Endothelial cell of coronary artery (primary cell): ENCODE data around the gene ZSWIM8. TPM values are rescaled to one million over a fixed set of nuclear protein-coding genes. Genes with fewer than 3 reads are reported as not detected.

ENCODE experiments used
- total RNA-seq: library from RNA; depleted of rRNA; stranded (reverse); fragments of >200 nt; gene quantifications from 2 replicates; pipeline ENCODE4 v1.2.3, GENCODE V29; 2014

The ZSWIM8 gene, protein sequence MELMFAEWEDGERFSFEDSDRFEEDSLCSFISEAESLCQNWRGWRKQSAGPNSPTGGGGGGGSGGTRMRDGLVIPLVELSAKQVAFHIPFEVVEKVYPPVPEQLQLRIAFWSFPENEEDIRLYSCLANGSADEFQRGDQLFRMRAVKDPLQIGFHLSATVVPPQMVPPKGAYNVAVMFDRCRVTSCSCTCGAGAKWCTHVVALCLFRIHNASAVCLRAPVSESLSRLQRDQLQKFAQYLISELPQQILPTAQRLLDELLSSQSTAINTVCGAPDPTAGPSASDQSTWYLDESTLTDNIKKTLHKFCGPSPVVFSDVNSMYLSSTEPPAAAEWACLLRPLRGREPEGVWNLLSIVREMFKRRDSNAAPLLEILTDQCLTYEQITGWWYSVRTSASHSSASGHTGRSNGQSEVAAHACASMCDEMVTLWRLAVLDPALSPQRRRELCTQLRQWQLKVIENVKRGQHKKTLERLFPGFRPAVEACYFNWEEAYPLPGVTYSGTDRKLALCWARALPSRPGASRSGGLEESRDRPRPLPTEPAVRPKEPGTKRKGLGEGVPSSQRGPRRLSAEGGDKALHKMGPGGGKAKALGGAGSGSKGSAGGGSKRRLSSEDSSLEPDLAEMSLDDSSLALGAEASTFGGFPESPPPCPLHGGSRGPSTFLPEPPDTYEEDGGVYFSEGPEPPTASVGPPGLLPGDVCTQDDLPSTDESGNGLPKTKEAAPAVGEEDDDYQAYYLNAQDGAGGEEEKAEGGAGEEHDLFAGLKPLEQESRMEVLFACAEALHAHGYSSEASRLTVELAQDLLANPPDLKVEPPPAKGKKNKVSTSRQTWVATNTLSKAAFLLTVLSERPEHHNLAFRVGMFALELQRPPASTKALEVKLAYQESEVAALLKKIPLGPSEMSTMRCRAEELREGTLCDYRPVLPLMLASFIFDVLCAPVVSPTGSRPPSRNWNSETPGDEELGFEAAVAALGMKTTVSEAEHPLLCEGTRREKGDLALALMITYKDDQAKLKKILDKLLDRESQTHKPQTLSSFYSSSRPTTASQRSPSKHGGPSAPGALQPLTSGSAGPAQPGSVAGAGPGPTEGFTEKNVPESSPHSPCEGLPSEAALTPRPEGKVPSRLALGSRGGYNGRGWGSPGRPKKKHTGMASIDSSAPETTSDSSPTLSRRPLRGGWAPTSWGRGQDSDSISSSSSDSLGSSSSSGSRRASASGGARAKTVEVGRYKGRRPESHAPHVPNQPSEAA (N-terminal part only)
- total RNA-seq, result 30.0 and 49.1 TPM in 2 replicates

DNA sequence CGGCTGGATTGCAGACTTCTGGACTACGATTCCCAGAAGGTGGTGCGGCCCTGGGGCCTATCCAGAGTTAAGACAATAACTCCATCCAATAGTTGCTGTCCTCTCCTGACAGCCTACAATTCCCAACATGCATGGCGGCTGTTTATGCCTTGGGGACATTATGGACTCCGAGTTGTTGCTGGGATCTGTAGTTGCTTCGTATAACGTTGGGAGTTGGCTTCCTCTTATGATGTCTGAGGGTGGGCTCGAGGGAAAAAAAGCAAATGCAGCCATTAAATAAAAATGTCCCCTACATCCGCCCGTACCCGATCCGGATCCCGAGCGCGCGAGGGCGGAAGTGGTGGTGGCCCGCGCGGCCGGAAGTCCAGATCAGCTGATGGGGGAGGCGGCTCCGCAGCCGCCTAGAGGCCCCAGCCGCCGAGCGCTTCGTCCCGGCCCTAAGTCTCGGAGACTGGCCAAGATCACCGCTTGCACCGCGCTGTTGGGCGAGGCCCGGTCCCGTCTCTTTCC is at the start of gene ZSWIM8:
TSS of gene ZSWIM8 (plus strand) at position 396 of the 510 bp plus-strand sequence. CDS start 273 bp downstream, outside the sequence.

DNA sequence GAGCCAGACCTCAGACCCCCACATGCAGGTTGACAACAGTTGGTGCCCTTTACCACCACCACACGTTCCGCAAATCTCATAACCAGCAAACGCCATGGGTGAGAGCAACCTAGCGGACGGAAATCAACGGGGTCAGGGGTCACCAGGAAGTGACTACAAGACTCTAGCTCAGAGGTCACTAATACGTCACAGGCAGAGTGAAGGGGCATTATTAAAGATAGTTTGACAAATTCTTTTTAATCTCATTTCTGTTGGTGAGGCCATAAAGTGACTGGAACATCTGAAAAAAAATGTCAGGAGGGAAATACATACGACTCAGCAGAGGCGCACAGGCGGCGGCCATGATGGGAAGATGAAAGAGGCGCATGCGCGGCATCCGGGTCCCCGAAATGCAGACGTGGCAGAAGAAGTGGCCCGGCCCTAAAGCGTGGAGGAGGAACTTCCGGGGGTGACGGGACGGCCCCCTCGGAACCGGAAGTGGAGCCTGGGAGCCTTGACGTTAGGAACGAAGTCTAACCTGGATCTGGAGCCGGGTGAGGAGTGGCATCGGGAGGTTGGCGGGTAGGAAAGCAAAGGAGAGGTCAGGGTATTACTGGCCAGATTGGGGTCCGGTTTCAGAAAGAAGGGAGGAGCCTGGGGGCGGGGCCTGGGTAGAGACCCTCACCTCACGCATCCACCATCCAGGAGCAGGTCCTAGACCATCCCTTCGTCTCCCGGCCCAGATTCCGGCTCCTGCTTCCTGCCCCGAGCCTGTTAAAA is 41.3 kb upstream of the ZSWIM8 start, which contains the start of gene SEC24C:
TSS of gene SEC24C (plus strand) at position 468 of the 759 bp plus-strand sequence. CDS start 2,461 bp downstream, outside the sequence.

DNA sequence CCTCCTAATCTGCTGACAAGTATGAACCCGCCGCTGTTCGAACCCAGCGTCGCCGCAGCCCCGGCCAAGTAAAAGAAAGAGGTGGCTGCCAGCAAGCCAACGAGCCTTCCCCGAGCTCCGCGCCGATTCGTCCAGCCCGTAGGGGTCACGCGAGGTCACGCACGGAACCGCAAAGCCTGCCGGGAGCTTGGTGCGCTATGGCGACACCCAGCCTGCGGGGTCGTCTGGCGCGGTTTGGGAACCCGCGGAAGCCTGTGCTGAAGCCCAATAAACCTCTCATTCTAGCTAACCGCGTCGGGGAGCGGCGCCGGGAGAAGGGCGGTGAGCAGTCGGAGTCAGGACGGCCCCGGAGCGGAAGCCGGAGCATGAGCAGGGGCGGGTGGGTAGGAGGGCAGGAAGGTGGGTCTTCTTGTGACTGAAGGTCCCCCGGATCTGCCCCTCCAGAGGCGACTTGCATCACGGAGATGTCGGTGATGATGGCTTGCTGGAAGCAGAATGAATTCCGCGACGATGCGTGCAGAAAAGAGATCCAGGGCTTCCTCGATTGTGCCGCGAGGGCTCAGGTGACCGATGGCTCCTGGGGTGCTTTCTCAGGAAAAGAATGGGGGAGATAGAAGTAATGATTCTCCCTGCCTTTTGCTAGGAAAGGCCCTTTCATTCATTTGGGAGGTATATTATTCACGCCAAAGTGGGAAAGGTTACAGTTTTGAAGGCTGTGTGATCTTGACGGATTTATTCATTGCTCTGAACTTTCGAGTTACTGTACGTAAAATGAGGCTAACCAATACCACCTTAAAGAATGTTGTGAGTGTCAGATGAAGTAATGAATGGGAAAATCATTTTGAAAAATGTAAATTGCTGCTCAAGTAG is 3.3 kb upstream of the ZSWIM8 start, which contains the start of gene CHCHD1:
TSS of gene CHCHD1 (plus strand) at position 170 of the 870 bp plus-strand sequence. CDS start at position 198, 28 bp downstream.

Other genes with a start within 250 kb of the ZSWIM8 start
- gene USP54, start 194.3 kb upstream of the ZSWIM8 start, total RNA-seq, result 4.7 and 9.6 TPM in 2 replicates
- not detected in 2 replicates for gene MYOZ1, start 144.1 kb upstream of the ZSWIM8 start, total RNA-seq
- gene SYNPO2L, start 129.6 kb upstream of the ZSWIM8 start, total RNA-seq, result not detected in 2 replicates
- gene AGAP5, start 87.5 kb upstream of the ZSWIM8 start, total RNA-seq, result 1.6 and 4.4 TPM in 2 replicates
- gene SEC24C, start 41.2 kb upstream of the ZSWIM8 start, total RNA-seq, result 70.7 and 75.6 TPM in 2 replicates
- 30.9 and 40.6 TPM in 2 replicates for gene CHCHD1, start 3.6 kb upstream of the ZSWIM8 start, total RNA-seq
- 11.7 and 20.0 TPM in 2 replicates for gene NDST2, start 26.0 kb downstream of the ZSWIM8 start, total RNA-seq
- 27.2 and 28.5 TPM in 2 replicates for gene CAMK2G, start 88.9 kb downstream of the ZSWIM8 start, total RNA-seq
- 45.6 and 46.1 TPM in 2 replicates for gene PLAU, start 125.5 kb downstream of the ZSWIM8 start, total RNA-seq
- 140 and 232 TPM in 2 replicates for gene VCL, start 212.5 kb downstream of the ZSWIM8 start, total RNA-seq